ENCODE results near the gene CYBA.
"Not testable (repeated sequence)": the region's sequence is repeated elsewhere in the genome, so short reads cannot be mapped to it uniquely, and the experiment has no call there.

- TF ChIP-seq TARDBP (IDR thresholded peaks at IDR 0.05); ELF4 (IDR thresholded peaks at IDR 0.05); FOXA1 (IDR thresholded peaks at IDR 0.05); SP1 (IDR thresholded peaks at IDR 0.05); ZNF384 (IDR thresholded peaks at IDR 0.05); L3MBTL2 (conservative IDR thresholded peaks at IDR 0.05): not testable (repeated sequence)
Measured at GRCh38 chr16:88669493-88669892, 18.6 kb upstream of the CYBA start.

Data from HEK293T (cell line).